GM18951 (cell line): Measurements from ENCODE around the gene AP2A2.

Experiments
- POLR2A ChIP-seq: IDR thresholded peaks from 4 replicates; pipeline ENCODE4 v1.6.1; 2011; ENCODE audit warnings: mild to moderate bottlenecking; ENCODE audit not compliant: insufficient read length, insufficient read depth; ENCODE audit errors: extremely low read depth
- in situ Hi-C: fragments of 300-500 bp; cut with MboI; formaldehyde crosslinking; loops from one replicate; pipeline ENCODE4 v1.12.0; 2022; ENCODE audit warnings: low sequenced_read_pairs, mixed read lengths, inconsistent platforms; ENCODE audit not compliant: unreplicated experiment

Gene AP2A2

DNA sequence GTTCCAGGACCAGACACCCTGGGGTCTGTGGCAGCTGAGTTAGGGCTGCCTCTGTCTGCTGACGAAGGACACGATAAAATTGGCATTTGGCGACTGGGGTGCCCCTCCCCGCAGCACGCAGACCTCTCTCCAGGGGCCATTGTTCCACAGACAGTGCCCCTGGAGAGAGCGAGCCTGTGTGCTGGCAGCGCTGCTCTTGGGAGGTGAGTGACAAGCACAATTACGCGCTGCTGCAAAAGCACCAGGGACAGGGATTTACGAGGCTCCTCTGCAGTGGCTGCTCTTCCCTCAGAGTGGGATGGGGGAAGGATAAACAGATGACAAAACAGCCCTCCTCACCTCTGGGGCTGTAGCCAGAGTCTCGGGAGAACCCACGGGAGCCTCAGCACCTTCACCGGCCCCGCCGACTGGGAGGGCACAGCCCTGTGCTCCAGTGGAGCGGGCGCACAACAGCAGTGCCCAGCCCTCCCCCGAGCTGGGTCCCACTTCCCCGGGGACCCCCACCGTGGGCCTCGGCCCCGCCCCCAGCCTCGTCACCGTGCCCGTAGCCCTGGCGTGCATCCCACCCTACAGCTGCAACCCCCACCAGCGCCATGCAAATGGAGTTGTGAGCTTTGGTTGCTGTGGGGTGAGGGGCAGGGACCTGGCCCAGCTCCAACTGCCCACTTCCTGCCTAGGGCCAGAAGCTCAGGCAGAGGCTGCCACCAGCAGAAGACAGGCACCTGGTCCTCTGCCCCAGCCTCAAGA lies 34.7 kb upstream of the AP2A2 start:
- TF ChIP-seq POLR2A, result no peak
- in situ Hi-C loops, result loop anchor here (25.0 kb wide), 1 partner anchor 146 kb away; the partner anchor contains the start of gene MUC6

DNA sequence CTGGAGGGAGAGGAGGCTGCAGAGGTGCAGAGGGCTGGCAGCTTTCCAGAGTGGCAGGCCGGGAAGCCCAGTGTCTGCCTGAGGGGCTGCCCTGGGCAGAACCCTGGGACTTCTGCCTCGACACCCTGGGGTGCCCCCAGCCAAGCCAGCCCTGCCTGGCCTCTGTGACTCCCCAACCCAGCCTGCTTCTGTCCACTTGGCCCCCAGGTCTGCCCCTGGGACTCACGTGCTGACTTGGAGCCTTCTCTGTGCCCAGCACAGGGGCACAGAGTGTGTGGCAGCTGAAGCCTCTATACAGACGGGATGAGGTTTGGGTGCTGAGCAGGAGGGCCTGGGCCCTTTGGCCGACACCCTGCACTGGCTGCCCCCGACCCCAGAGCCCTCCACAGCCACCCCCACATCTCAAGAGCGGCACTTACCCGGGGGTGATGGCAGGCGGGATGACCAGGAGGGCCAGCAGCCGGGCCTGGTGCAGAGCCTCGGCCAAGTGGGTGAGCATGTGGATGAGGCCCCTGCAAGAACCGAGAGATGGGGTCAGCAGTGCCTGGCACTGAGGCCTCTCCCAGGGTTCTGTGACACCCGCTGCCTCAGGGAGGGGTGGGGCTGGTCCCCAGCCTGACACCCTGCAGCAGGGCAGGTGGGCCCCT lies 32.5 kb upstream of the AP2A2 start:
- in situ Hi-C loops, result loop anchor here (25.0 kb wide), 1 partner anchor 144 kb away; the partner anchor contains the start of gene MUC6
- TF ChIP-seq POLR2A, result no peak

DNA sequence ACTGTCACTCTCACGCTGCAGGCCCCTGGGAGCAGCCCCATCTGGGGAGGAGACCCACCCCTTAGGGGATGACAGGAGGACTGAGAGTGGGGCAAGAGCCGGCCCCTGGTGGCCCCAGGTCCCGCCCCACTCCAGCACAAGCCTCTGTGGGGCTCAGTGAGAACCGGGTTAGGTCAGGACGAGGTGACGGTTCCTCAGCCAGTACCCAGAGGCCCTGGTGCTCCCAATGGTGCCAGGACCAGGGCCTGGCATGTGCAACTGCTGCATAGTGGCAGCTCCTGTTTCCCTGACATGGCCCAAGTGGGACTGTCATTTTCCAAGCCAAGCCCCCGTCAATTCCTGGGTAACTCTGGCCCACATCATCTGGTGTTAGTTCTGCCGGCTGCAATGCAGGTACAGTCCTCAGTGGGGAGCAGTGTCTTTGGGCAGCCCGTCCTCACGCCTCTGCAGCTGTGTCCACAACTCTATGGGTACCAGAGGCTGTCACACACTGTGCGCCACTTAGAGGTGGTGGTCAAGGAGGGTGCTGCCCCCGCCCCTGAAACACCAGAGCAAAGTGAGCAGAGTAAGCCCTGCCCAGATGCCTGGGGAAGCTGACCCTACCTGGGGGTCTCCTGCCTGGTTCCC lies 31.0 kb upstream of the AP2A2 start:
- in situ Hi-C loops, result loop anchor here (25.0 kb wide), 1 partner anchor 143 kb away; the partner anchor contains the start of gene MUC6
- TF ChIP-seq POLR2A, result no peak

DNA sequence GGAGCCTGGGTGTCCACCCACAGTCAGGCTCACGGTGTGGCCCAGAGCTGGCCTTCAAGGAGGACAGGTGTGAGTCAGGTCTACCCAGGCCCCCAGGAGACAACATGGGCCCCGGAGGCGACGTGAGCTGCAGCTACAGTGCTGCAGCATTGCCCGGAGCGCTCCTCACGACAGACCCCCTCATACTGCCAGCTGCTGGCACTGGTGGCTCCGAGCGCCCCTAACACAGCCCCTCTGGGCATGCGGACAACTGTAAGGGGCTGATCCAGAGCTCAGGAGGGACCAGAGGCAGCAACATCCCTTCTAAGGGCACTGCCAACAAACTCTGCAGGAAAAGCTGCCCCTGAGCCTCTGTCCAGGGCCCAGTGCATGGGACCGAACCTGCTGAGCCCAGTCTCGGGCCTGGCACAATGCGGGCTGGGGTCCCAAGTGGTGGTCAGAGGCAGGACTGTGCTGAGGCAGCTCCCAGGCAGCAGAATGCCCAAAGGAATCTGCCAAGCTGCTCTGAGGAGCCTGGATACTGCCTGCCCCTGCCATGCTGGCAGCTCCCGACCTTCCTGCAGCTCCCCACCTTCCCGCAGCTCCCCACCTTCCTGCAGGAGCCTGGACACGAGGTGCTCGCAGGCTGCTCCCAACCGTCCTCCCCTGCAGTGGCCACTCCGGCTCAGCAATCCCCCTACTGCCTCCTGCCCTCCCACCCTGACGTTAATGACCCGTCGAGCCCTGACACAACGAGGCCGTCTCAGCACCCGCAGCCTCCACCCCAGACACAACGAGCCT lies 30.1 kb upstream of the AP2A2 start:
- no peak for TF ChIP-seq POLR2A
- in situ Hi-C loops, result loop anchor here (25.0 kb wide), 1 partner anchor 142 kb away; the partner anchor contains the start of gene MUC6

DNA sequence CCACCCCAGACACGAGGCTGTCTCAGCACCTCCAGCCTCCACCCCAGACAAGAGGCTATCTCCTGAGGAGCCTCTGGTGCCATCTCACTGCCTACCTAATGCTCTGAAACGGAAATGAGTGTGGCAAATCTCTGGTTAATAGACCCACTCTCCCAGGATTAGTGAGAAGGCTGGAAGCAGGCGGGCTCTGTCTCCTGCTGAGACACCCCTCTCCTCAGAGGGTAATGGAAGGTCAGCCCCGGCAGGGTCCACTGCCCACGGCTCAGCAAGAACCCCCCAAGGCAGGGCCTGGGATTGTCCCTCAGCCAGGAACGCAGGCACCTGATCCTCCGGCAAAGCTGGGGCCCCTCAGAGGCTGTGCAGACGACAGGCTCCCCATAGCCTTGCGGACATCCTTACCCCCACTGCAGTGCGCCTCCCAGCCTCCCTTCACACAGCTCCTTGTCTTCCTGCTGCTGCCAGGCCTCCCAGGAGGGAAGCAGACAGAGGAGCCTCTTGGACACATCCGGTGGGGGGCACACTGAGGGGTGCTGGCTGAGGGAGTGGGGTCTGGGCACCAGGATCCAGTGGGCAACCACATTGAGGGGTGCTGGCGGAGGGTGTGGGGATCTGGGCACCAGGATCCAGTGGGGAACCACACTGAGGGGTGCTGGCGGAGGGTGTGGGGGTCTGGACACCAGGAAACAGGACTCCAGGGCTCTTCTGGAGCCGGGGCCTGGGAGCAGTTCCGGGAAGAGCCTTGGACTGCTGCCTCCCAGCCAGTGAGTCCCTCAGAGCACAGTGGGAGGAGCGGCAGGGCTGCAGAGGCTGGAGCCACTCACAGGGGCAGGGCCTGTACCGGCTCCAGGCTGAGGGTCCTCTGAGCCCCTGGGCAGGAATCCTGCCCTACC lies 28.2 kb upstream of the AP2A2 start:
- TF ChIP-seq POLR2A, result no peak
- in situ Hi-C loops, result loop anchor here (25.0 kb wide), 1 partner anchor 140 kb away; the partner anchor contains the start of gene MUC6

DNA sequence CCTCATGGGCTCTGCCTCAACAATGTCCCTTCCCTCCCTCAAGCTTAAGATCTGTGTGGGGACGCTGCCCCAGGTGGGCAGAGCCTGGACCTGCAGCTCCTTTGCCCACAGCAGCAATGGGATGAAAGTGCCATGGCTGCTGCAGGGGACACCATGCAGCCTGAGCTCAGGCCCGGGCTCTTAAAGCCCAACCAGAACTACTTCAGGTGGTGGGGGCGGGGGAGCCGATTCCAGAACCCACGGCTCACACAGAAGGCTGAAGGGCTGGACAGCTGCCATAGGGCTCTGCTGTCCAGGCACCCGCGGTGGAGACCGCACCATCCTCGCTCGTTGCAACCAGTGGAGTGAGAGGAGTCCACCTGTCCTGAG lies 27.5 kb upstream of the AP2A2 start:
- TF ChIP-seq POLR2A, result no peak
- in situ Hi-C loops, result loop anchor here (25.0 kb wide), 1 partner anchor 139 kb away; the partner anchor contains the start of gene MUC6

DNA sequence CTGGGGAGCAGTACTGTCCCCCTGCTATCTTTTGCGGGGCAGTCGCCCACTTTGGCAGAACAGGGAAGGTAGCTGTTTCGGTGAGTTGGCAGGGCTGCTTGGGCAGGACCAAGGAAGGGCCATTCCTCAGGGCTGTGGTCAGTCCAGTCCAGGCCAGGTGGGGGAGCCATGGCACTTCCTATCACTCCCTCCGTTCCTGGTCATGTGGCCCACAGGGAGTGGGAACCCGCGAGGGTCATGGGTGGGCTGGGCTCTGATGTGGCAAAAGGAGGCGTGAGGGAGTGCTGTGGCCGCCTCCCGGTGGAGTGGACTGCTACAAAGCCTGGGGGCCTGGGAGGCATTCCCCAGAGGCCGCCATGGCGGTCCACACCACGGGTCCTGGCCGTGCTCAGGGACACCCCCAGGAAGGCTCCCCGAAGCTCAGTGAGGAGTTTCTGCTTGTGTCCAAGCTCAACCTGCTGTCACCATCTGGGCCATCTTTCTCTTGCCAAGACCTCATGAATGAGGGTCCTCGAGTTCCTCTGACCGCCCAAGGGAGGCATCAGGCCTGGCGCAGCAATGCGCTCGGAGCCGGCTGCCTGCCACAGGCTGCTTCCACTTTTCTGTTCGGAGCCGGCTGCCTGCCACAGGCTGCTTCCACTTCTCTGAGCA lies 27.0 kb upstream of the AP2A2 start:
- in situ Hi-C loops, result loop anchor here (25.0 kb wide), 1 partner anchor 139 kb away; the partner anchor contains the start of gene MUC6
- no peak for TF ChIP-seq POLR2A

DNA sequence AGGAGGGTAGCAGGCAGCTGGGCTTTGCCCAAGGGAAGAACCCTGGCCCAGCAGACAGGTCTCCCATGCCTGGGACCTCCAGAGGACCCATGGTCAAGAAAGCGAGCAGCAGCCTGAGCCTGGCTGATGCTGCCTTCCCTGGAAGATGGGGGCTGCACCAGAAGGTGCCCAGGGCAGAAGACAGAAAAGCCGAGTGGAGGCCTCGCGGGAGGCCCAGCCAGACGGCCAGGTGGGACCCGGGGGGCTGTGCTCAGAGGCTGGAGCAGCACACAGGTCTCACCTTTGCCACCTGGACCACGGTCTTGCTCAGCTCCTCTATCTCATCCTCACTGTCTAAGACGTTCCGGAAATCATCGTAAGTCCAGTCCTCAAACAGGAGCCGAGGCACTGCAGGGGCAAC lies 25.9 kb upstream of the AP2A2 start:
- in situ Hi-C loops, result loop anchor here (25.0 kb wide), 1 partner anchor 138 kb away; the partner anchor contains the start of gene MUC6
- no peak for TF ChIP-seq POLR2A

DNA sequence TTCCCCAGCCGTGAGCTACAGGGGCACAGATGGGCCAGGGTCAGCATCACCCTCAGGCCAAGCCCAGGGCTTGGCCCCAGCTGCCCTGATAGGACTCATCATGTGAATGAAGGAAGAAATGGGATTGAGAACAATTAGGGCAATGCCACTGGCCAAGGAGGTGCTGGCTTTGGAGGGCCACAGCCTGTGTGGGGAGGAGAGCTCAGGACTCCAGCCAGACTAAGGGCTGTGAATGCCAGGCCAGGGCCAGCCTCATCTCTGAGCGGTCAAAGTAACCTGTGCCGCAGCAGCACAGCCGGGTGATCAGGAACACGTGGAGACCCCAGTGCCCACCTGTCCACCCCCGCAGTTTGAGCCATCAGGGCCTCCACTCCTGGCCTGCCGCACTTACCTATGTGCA lies 25.1 kb upstream of the AP2A2 start:
- TF ChIP-seq POLR2A, result no peak
- in situ Hi-C loops, result no loop called here

DNA sequence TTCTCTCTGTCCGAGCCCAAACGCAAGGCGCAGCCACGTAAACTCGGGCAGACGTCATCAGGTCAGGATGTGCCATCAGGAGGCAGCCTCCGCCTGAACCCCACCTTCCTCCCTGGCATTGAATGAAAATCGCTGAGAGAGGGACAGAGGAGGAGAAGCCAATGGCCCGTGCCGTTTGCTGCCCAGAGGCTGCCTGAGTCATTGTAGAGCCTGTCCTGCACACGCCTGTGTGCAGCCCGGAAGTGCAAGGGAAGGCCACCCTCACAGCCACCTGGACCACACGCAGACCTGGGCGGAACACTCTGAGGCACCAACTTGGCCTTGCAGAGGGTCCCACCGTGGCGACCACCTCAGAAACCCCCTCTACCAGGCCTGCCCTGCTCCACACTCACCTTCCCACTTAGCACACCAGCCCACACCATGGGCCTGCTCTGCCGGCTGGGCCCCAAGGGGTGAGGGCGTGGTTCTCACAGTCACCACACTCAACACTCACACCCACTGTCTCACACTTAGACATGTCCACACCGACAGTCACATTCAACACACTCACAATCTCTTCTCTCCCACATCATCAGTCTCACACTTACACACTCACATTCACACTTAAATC lies 24.1 kb upstream of the AP2A2 start:
- in situ Hi-C loops, result no loop called here
- TF ChIP-seq POLR2A, result no peak

DNA sequence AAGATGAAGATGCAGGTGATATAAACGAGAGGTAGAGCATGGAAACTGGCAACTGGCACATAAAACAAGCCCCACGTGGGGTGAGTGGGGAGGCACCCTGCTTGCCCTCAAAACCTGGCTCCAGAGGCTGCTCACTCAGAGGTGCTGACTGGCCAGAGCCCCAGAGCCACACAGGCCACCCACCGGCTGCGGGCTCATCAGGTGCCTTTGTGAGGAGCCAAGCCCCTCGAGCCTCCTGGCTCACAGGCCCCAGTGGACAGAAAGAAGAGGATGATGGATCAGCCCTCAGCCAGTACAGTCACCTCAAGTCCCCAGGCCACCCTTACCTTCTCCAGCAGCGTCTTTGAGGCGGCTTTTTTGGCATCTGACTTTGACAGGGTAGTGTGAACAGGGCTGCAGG lies 21.3 kb upstream of the AP2A2 start:
- TF ChIP-seq POLR2A, result no peak
- in situ Hi-C loops, result no loop called here
